Choroid plexus epithelial cell (primary cell): ENCODE data around the gene SLCO3A1.

Source experiments
- DNase-seq: peaks from one replicate; pipeline ENCODE4 v3.0.0-alpha.2; 2010; ENCODE audit warnings: low read depth
- H3K4me3 ChIP-seq: 2 replicates; pipeline ENCODE4 v1.5.1; 2011; ENCODE audit warnings: low read depth, mild to moderate bottlenecking, control low read depth, low read length, moderate library complexity
- CTCF ChIP-seq: conservative IDR thresholded peaks from 2 replicates; pipeline ENCODE4 v1.5.1; 2011; ENCODE audit warnings: low read depth, mild to moderate bottlenecking, control low read depth, inconsistent platforms, low read length, moderate library complexity

Gene SLCO3A1

GRCh38 chr15:92130906-92131305 is 277.4 kb downstream of the SLCO3A1 start:
- DNase-seq, result no peak
- H3K4me3 ChIP-seq, result no peak overlapping the region
- TF ChIP-seq CTCF, result no peak

DNA sequence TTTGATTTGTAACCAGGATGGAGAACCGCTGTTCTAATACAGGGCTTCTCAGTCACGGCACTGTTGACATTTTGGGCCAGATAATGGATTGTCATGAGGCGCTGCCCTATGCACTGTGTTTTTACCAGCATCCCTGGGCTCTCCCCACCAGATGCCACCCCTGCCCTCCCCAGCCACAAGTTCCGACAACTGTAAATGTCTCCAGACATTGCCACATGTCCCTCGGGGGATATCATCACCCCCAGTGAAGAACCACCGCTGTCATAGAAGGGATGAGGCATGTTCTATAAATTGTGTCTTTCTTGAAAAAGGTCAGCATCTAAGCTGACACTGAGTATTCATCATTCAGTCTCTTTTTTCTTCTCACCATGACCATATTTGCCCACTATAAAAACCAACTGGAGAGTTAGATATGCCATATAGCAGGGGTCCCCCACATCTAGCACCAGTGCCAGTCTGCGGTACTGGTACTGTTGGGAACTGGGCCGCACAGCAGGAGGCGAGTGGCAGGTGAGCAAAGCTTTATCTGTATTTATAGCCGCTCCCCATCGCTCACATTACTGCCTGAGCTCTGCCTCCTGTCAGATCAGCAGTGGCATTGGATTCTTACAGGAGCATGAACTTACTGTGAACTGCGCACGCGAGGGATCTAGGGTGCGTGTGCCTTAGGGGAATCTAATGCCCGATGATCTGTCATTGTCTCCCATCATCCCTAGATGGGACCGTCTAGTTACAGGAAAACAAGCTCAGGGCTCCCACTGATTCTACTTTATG is 279.7 kb downstream of the SLCO3A1 start:
- H3K4me3 ChIP-seq, result no peak overlapping the region
- DNase-seq, result no peak
- no peak for TF ChIP-seq CTCF

DNA sequence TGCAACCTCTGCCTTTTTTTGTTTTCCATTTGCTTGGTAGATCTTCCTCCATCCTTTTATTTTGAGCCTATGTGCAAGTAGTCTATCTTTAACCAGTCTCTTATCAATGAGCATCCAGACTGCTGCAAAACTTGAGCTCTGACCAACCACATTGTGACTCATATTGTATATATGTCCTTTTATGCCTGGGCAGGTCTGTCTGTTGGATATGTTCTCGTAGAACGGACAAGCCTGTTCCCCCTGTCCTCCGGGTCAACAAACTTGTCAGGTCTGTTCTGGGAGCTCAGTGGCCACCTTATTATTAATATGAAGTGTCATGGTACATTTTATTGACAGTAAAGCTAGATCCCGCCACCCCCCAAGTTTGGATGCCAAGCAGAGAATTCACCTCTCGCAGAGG is 287.3 kb downstream of the SLCO3A1 start:
- H3K4me3 ChIP-seq, result no peak overlapping the region
- DNase-seq, result no peak
- no peak for TF ChIP-seq CTCF

DNA sequence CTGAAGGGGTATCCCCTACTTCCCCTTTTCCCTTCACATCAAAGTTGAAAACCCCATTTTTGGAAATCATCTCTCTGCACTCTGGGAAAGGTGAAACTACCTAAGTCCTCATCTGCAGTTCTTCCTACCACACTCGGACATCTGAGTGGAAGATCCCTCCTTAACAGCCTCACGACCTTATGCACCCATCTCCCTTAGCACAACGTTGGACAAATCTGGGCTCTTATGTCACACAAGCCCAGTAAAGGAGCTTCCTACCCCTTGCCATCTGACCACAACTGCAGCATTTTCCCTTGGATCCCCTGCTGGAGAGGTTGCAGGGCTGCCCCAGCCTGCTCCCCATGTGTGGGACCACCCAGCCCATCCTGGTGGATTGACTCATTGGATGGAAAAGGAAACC is 288.1 kb downstream of the SLCO3A1 start:
- TF ChIP-seq CTCF, result no peak
- no peak for DNase-seq
- H3K4me3 ChIP-seq, result no peak overlapping the region

DNA sequence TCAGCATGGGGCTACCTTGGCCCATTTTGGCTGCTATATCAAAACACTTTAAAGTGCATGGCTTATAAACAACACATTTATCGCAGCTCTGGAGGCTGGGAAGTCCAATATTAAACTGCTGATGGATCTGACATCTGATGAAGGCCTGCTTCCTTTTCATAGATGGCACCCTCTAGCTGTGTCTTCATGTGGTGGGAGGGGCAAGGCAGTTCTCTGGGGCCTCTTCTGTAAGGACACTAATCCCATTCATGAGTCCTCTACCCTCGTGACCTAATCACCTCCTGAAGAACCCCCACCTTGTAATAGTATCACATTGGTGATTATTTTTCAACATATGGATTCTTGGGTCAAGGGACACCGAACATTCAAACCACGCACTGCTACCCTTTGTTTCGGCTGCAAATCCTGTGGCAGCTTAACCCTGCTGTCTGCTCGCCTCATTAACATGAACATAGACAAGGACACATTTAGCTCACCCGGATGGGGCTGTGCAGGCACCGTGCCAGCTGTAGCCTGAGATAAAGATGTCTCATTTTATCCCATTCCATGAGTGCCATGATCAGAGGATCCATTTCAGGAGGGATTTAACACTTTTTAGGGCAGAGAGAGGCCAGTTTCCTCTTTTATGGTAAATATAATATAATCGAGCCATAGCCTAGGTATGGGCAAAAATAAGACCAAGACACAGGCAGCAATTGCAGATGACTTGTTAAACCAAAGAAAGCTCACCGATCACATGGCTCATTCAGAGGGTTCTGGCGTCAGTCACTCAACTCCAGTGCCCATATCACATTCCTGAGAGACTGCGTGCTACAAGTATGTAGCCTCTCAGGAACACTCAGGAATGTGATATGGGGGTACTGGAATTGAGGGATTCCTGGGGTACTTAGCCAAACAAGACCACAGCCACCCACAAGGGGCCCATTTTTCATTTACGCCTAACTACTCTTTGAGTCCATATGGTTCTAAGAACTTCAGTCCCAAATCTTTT is 289.0 kb downstream of the SLCO3A1 start:
- no peak overlapping the region for H3K4me3 ChIP-seq
- no peak for DNase-seq
- TF ChIP-seq CTCF, result no peak

- no peak overlapping the region for H3K4me3 ChIP-seq
- DNase-seq, result no peak
- no peak for TF ChIP-seq CTCF
These were observed 290.3 kb downstream of the SLCO3A1 start for GRCh38 chr15:92143765-92144164.
